SK-N-SH treated with all-trans-retinoic acid at 6 μM for 48 hours (cell line): ENCODE measurements around the gene FUT1.

Experiments used
- BACH2 ChIP-seq: fragments of 250-450 bp; sonication (Bioruptor Pico); IDR thresholded peaks from 2 replicates; pipeline ENCODE4 v1.9.0; 2021; ENCODE audit warnings: mild to moderate bottlenecking, borderline replicate concordance
- ESRRG ChIP-seq: fragments of 250-450 bp; sonication (Bioruptor Pico); IDR thresholded peaks from 2 replicates; pipeline ENCODE4 v1.6.1; 2021; ENCODE audit warnings: mild to moderate bottlenecking
- GLIS3 ChIP-seq: fragments of 250-450 bp; sonication (Bioruptor Pico); IDR thresholded peaks from 2 replicates; pipeline ENCODE4 v1.5.0; 2020; ENCODE audit warnings: mild to moderate bottlenecking, moderate library complexity
- RARB ChIP-seq: fragments of 250-450 bp; sonication (Bioruptor Pico); IDR thresholded peaks from 2 replicates; pipeline ENCODE4 v1.8.0; 2021; ENCODE audit warnings: mild to moderate bottlenecking, moderate library complexity
- ZFP3 ChIP-seq: fragments of 250-450 bp; sonication (Bioruptor Pico); IDR thresholded peaks from 2 replicates; pipeline ENCODE4 v1.5.0; 2020; ENCODE audit warnings: mild to moderate bottlenecking, moderate library complexity
- ZFP30 ChIP-seq: fragments of 450-650 bp; formaldehyde crosslinking; IDR thresholded peaks from 2 replicates; pipeline ENCODE4 v1.5.0; 2022; ENCODE audit warnings: mild to moderate bottlenecking, moderate library complexity
- ZNF8 ChIP-seq: fragments of 450-650 bp; formaldehyde crosslinking; IDR thresholded peaks from 2 replicates; pipeline ENCODE4 v1.5.0; 2020; ENCODE audit warnings: mild to moderate bottlenecking, moderate library complexity
- TF ChIP-seq, protein P1 (sequence below): fragments of 250-450 bp; sonication (Bioruptor Pico); IDR thresholded peaks from 2 replicates; pipeline ENCODE4 v1.8.0; 2021; ENCODE audit warnings: low read depth, mild to moderate bottlenecking, moderate library complexity, borderline replicate concordance
- TF ChIP-seq, protein P2 (sequence below): fragments of 250-450 bp; sonication (Bioruptor Pico); IDR thresholded peaks from 2 replicates; pipeline ENCODE4 v1.5.0; 2020; ENCODE audit warnings: mild to moderate bottlenecking, moderate library complexity
- TF ChIP-seq, protein P3 (sequence below): fragments of 250-450 bp; sonication (Bioruptor Pico); IDR thresholded peaks from 2 replicates; pipeline ENCODE4 v1.8.0; 2020; ENCODE audit warnings: mild to moderate bottlenecking, moderate library complexity, borderline replicate concordance
- TF ChIP-seq, protein P4 (sequence below): fragments of 250-450 bp; sonication (Bioruptor Pico); IDR thresholded peaks from 2 replicates; pipeline ENCODE4 v1.5.1; 2020; ENCODE audit warnings: low read depth, mild to moderate bottlenecking, moderate library complexity

DNA sequence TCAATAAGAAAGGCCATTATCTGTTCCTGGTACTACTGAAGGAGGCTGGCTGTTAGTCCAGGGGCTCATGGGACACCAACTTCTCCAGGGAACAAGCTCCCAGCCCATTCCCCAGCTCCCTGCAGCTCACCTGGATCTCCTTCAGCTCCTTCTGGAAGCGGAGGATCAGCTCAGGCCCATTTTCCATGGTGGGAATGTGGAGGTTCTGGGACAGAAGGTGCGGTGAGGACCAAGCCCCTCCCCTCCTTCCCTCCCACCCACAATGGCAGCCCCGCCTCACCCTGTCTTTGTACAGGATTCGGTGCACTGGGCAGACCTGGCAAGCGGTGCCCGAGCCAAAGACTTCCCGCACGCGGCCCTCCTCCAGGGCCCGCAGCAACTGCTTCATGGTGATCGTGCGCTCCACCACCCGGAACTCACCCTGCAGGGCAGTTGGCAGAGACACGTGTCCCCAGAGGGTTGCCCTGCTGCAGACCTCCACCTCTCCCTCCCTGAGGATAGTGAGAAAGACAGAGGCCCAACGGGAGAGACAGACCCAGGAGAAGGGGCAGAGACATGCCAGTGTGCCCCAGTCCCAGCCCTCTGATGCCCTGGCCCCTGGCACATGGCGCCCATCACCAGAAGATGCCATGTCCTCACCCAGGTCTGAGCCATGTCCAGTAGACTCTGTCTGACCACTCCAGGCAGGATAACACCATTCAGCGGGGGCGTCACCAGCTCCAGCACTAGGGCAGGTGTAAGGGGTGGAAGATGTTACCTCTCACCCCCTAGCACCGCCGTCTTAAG is 44.0 kb upstream of the FUT1 start:
- TF ChIP-seq GLIS3 (CRISPR knock-in tag) (no peak), ZFP3 (CRISPR knock-in tag) (no peak), ZFP30 (CRISPR knock-in tag) (no peak), RARB (CRISPR knock-in tag) (no peak), ZNF8 (no peak), ESRRG (no peak), BACH2 (CRISPR knock-in tag) (no peak)
- TF ChIP-seq, protein P1, sequence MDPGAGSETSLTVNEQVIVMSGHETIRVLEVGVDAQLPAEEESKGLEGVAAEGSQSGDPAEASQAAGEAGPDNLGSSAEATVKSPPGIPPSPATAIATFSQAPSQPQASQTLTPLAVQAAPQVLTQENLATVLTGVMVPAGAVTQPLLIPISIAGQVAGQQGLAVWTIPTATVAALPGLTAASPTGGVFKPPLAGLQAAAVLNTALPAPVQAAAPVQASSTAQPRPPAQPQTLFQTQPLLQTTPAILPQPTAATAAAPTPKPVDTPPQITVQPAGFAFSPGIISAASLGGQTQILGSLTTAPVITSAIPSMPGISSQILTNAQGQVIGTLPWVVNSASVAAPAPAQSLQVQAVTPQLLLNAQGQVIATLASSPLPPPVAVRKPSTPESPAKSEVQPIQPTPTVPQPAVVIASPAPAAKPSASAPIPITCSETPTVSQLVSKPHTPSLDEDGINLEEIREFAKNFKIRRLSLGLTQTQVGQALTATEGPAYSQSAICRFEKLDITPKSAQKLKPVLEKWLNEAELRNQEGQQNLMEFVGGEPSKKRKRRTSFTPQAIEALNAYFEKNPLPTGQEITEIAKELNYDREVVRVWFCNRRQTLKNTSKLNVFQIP (CRISPR knock-in tag): no peak
- TF ChIP-seq, protein P2, sequence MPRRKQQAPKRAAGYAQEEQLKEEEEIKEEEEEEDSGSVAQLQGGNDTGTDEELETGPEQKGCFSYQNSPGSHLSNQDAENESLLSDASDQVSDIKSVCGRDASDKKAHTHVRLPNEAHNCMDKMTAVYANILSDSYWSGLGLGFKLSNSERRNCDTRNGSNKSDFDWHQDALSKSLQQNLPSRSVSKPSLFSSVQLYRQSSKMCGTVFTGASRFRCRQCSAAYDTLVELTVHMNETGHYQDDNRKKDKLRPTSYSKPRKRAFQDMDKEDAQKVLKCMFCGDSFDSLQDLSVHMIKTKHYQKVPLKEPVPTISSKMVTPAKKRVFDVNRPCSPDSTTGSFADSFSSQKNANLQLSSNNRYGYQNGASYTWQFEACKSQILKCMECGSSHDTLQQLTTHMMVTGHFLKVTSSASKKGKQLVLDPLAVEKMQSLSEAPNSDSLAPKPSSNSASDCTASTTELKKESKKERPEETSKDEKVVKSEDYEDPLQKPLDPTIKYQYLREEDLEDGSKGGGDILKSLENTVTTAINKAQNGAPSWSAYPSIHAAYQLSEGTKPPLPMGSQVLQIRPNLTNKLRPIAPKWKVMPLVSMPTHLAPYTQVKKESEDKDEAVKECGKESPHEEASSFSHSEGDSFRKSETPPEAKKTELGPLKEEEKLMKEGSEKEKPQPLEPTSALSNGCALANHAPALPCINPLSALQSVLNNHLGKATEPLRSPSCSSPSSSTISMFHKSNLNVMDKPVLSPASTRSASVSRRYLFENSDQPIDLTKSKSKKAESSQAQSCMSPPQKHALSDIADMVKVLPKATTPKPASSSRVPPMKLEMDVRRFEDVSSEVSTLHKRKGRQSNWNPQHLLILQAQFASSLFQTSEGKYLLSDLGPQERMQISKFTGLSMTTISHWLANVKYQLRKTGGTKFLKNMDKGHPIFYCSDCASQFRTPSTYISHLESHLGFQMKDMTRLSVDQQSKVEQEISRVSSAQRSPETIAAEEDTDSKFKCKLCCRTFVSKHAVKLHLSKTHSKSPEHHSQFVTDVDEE (CRISPR knock-in tag): no peak
- TF ChIP-seq, protein P3, sequence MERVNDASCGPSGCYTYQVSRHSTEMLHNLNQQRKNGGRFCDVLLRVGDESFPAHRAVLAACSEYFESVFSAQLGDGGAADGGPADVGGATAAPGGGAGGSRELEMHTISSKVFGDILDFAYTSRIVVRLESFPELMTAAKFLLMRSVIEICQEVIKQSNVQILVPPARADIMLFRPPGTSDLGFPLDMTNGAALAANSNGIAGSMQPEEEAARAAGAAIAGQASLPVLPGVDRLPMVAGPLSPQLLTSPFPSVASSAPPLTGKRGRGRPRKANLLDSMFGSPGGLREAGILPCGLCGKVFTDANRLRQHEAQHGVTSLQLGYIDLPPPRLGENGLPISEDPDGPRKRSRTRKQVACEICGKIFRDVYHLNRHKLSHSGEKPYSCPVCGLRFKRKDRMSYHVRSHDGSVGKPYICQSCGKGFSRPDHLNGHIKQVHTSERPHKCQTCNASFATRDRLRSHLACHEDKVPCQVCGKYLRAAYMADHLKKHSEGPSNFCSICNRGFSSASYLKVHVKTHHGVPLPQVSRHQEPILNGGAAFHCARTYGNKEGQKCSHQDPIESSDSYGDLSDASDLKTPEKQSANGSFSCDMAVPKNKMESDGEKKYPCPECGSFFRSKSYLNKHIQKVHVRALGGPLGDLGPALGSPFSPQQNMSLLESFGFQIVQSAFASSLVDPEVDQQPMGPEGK (CRISPR knock-in tag): no peak
- TF ChIP-seq, protein P4, sequence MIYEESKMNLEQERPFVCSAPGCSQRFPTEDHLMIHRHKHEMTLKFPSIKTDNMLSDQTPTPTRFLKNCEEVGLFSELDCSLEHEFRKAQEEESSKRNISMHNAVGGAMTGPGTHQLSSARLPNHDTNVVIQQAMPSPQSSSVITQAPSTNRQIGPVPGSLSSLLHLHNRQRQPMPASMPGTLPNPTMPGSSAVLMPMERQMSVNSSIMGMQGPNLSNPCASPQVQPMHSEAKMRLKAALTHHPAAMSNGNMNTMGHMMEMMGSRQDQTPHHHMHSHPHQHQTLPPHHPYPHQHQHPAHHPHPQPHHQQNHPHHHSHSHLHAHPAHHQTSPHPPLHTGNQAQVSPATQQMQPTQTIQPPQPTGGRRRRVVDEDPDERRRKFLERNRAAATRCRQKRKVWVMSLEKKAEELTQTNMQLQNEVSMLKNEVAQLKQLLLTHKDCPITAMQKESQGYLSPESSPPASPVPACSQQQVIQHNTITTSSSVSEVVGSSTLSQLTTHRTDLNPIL (CRISPR knock-in tag): no peak
